ENCODE data around the gene GOLPH3. TPM values are rescaled to one million over a fixed set of nuclear protein-coding genes. Genes with fewer than 3 reads are reported as not detected.

The GOLPH3 gene
- total and polyA plus RNA-seq, 2 of the 8 experiments (the other 6 are each of a cell fraction or from before 2014, with no cell fraction given), result 53.7 to 93.6 TPM

- no peak for TF ChIP-seq TBP (IDR thresholded peaks at IDR 0.05; ENCODE audit: low read depth, low read length)
These were observed 17.0 kb downstream of the GOLPH3 start (continued) for GRCh38 chr5:32157078-32157477.

Data from H1 (cell line).